Caco-2 (cell line): ENCODE results near the gene METTL5. TPM values are rescaled to one million over a fixed set of nuclear protein-coding genes. Genes with fewer than 3 reads are reported as not detected.
"Not testable (repeated sequence)": the region's sequence is repeated elsewhere in the genome, so short reads cannot be mapped to it uniquely, and the experiment has no call there.

ENCODE experiments used
- BruUV-seq: library from RNA; stranded (reverse); fragments of 400-500 nt; replicated peaks from 2 replicates; lab custom pipeline; 2021; lab: Mats Ljungman, UMichigan
- CTCF ChIA-PET: fragments of 300-600 bp; sonication (Branson Sonifier 250); formaldehyde crosslinking; loops from one replicate; lab custom pipeline; 2022; ENCODE audit warnings: antibody characterized with exemption; lab: Charles Lee
- POLR2A ChIA-PET: fragments of 300-600 bp; sonication (Branson Sonifier 250); formaldehyde crosslinking; loops from one replicate; lab custom pipeline; 2022; ENCODE audit warnings: antibody characterized with exemption; lab: Charles Lee
- DNase-seq, 2 experiments: peaks; one replicate each; pipeline versions ENCODE4 v3.0.0 to v3.0.0-alpha.2; 2020 to 2022
- H3K27me3 ChIP-seq: replicated peaks from 2 replicates; pipeline ENCODE4 v1.6.0; 2011; ENCODE audit warnings: low read length; ENCODE audit not compliant: control insufficient read depth, insufficient read depth
- H3K36me3 ChIP-seq: 2 replicates; pipeline ENCODE4 v1.5.1; 2011; ENCODE audit warnings: low read length; ENCODE audit not compliant: control insufficient read depth, insufficient read depth
- H3K4me1 ChIP-seq: fragments of 250-450 bp; sonication (Bioruptor Pico); 2 replicates; pipeline ENCODE4 v1.5.1; 2020; ENCODE audit warnings: mild to moderate bottlenecking
- H3K4me3 ChIP-seq: 2 replicates; pipeline ENCODE4 v1.5.1; 2011; ENCODE audit warnings: low read depth, mild to moderate bottlenecking, control low read depth, low read length
- H3K9me3 ChIP-seq: fragments of 250-450 bp; sonication (Bioruptor Pico); 2 replicates; pipeline ENCODE4 v1.5.1; 2020; ENCODE audit warnings: mild to moderate bottlenecking, moderate library complexity
- H3K27ac Mint-ChIP-seq: one replicate; pipeline ENCODE4 v1.8.0; 2022; ENCODE audit warnings: mixed read lengths; ENCODE audit not compliant: unreplicated experiment
- H3K27me3 Mint-ChIP-seq: one replicate; pipeline ENCODE4 v1.8.0; 2022; ENCODE audit warnings: mixed read lengths; ENCODE audit not compliant: insufficient read depth, unreplicated experiment
- H3K36me3 Mint-ChIP-seq: one replicate; pipeline ENCODE4 v1.8.0; 2022; ENCODE audit warnings: mild to moderate bottlenecking, mixed read lengths; ENCODE audit not compliant: insufficient read depth, unreplicated experiment
- H3K4me1 Mint-ChIP-seq: one replicate; pipeline ENCODE4 v1.8.0; 2022; ENCODE audit warnings: low read depth, mixed read lengths; ENCODE audit not compliant: unreplicated experiment
- H3K4me3 Mint-ChIP-seq: one replicate; pipeline ENCODE4 v1.8.0; 2022; ENCODE audit warnings: mild to moderate bottlenecking, moderate library complexity, mixed read lengths; ENCODE audit not compliant: unreplicated experiment
- H3K9me3 Mint-ChIP-seq: one replicate; pipeline ENCODE4 v1.8.0; 2022; ENCODE audit warnings: mixed read lengths; ENCODE audit not compliant: unreplicated experiment
- intact Hi-C: fragments of 100-400 bp; cut with micrococcal nuclease; formaldehyde crosslinking; loops from one replicate; pipeline ENCODE4 v1.10.0; 2022; ENCODE audit not compliant: unreplicated experiment
- total RNA-seq: library from RNA; stranded (reverse); gene quantifications from 2 replicates; pipeline ENCODE4 v1.2.3, GENCODE V29; 2022
- TF ChIP-seq, protein P1 (sequence below), 2 experiments: fragments of 200-600 bp in 1 of 2; IDR thresholded peaks; 1 replicate in 1 of 2; 2 replicates in 1 of 2; pipeline versions ENCODE4 v1.5.1 to v1.8.0; 2011 to 2022; ENCODE audit warnings: antibody characterized with exemption in 1 of 2, control low read depth in 1 of 2, inconsistent platforms in 1 of 2, low read depth in 1 of 2, low read length in 1 of 2, mild to moderate bottlenecking in 1 of 2, moderate library complexity in 1 of 2; ENCODE audit not compliant: insufficient read depth in 1 of 2, severe bottlenecking in 1 of 2, unreplicated experiment in 1 of 2

The METTL5 gene
- total RNA-seq, 1 experiment from 2014 or later = 82.4 TPM

GRCh38 chr2:169819106-169819505 lies 5.6 kb downstream of the METTL5 start:
- no peaks in the 10 kb centered on the region; the same call in 1 of the 2 replicates for H3K4me1 ChIP-seq
- H3K4me1 Mint-ChIP-seq = peaks cover 6% of the 10 kb centered on the region
- H3K36me3 ChIP-seq = peaks cover 3% of the 10 kb centered on the region; the same call in 1 of the 2 replicates
- POLR2A ChIA-PET = interaction anchor here (1.2 kb wide), 1 partner anchor 9 kb away, joined by 3 read pairs; no protein-coding TSS in a partner anchor
- H3K27me3 Mint-ChIP-seq = no peaks in the 10 kb centered on the region
- no peaks in the 10 kb centered on the region for H3K9me3 Mint-ChIP-seq
- no peak overlapping the region for H3K4me3 ChIP-seq
- no peaks in the 10 kb centered on the region for H3K27me3 ChIP-seq
- peaks cover 58% of the 10 kb centered on the region for H3K36me3 Mint-ChIP-seq
- no peak overlapping the region for H3K4me3 Mint-ChIP-seq
- DNase-seq = no peak
- CTCF ChIA-PET = no interaction called here
- no peaks in the 10 kb centered on the region for H3K9me3 ChIP-seq
- TF ChIP-seq, protein P1, sequence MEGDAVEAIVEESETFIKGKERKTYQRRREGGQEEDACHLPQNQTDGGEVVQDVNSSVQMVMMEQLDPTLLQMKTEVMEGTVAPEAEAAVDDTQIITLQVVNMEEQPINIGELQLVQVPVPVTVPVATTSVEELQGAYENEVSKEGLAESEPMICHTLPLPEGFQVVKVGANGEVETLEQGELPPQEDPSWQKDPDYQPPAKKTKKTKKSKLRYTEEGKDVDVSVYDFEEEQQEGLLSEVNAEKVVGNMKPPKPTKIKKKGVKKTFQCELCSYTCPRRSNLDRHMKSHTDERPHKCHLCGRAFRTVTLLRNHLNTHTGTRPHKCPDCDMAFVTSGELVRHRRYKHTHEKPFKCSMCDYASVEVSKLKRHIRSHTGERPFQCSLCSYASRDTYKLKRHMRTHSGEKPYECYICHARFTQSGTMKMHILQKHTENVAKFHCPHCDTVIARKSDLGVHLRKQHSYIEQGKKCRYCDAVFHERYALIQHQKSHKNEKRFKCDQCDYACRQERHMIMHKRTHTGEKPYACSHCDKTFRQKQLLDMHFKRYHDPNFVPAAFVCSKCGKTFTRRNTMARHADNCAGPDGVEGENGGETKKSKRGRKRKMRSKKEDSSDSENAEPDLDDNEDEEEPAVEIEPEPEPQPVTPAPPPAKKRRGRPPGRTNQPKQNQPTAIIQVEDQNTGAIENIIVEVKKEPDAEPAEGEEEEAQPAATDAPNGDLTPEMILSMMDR (IDR thresholded peaks at IDR 0.05; ENCODE audit: insufficient read depth in 1 of 2, low read depth in 1 of 2, low read length in 1 of 2, severe bottlenecking in 1 of 2, unreplicated experiment in 1 of 2) = no peak
- intact Hi-C loops = no loop called here
- H3K27ac Mint-ChIP-seq = no peak overlapping the region
- no TSS peak for BruUV-seq

GRCh38 chr2:169818241-169818640 lies 6.5 kb downstream of the METTL5 start:
- CTCF ChIA-PET = no interaction called here
- no peak overlapping the region for H3K4me3 Mint-ChIP-seq
- no TSS peak for BruUV-seq
- Histone ChIP-seq H3K27me3 (no peaks in the 10 kb centered on the region), H3K4me3 (no peak overlapping the region), H3K4me1 (no peaks in the 10 kb centered on the region; the same call in 1 of the 2 replicates), H3K36me3 (peaks cover 3% of the 10 kb centered on the region; the same call in 1 of the 2 replicates), H3K9me3 (no peaks in the 10 kb centered on the region)
- no peaks in the 10 kb centered on the region for H3K9me3 Mint-ChIP-seq
- DNase-seq = no peak
- H3K27me3 Mint-ChIP-seq = no peaks in the 10 kb centered on the region
- no peak overlapping the region for H3K27ac Mint-ChIP-seq
- H3K4me1 Mint-ChIP-seq = no peaks in the 10 kb centered on the region
- POLR2A ChIA-PET = no interaction called here
- TF ChIP-seq, protein P1 (IDR thresholded peaks at IDR 0.05; ENCODE audit: insufficient read depth in 1 of 2, low read depth in 1 of 2, low read length in 1 of 2, severe bottlenecking in 1 of 2, unreplicated experiment in 1 of 2) = no peak
- peaks cover 59% of the 10 kb centered on the region for H3K36me3 Mint-ChIP-seq
- intact Hi-C loops = no loop called here

- H3K4me1 ChIP-seq, intact Hi-C loops, DNase-seq, H3K4me3 Mint-ChIP-seq, POLR2A ChIA-PET, BruUV-seq, H3K36me3 ChIP-seq, H3K4me1 Mint-ChIP-seq, H3K4me3 ChIP-seq, H3K27me3 ChIP-seq, H3K9me3 Mint-ChIP-seq, H3K9me3 ChIP-seq, H3K27me3 Mint-ChIP-seq, H3K27ac Mint-ChIP-seq, CTCF ChIA-PET: not testable (repeated sequence)
- H3K36me3 Mint-ChIP-seq = peaks cover 59% of the 10 kb centered on the region
Measured at GRCh38 chr2:169817369-169817768, 7.3 kb downstream of the METTL5 start.

GRCh38 chr2:169816961-169817360 lies 7.7 kb downstream of the METTL5 start:
- POLR2A ChIA-PET, H3K36me3 ChIP-seq: not testable (repeated sequence)

More at GRCh38 chr2:169816961-169817360, 7.7 kb downstream of the METTL5 start:
- H3K9me3 ChIP-seq, H3K9me3 Mint-ChIP-seq, H3K27me3 ChIP-seq, BruUV-seq, H3K4me3 Mint-ChIP-seq, H3K27me3 Mint-ChIP-seq, H3K4me1 Mint-ChIP-seq, CTCF ChIA-PET, intact Hi-C loops, H3K4me1 ChIP-seq, H3K4me3 ChIP-seq, H3K27ac Mint-ChIP-seq, DNase-seq: not testable (repeated sequence)
- peaks cover 61% of the 10 kb centered on the region for H3K36me3 Mint-ChIP-seq
